Skeletal muscle tissue (tissue), 4 donors: ENCODE results near the gene ABLIM3. TPM values are rescaled to one million over a fixed set of nuclear protein-coding genes. Genes with fewer than 3 reads are reported as not detected.

ENCODE experiments used
- H3K27ac ChIP-seq: one replicate; pipeline ENCODE4 v1.7.0; 2013; ENCODE audit warnings: mild to moderate bottlenecking, low read depth, low read length, inconsistent platforms
- H3K27me3 ChIP-seq, 3 donors: one replicate each; pipeline ENCODE4 v1.7.0; 2013; ENCODE audit warnings: low read length in 3 of 3; ENCODE audit not compliant: control insufficient read depth in 3 of 3, insufficient read depth in 3 of 3
- H3K36me3 ChIP-seq, 3 donors: one replicate each; pipeline ENCODE4 v1.7.0; 2013; ENCODE audit warnings: low read length in 3 of 3; ENCODE audit not compliant: control insufficient read depth in 3 of 3, insufficient read depth in 3 of 3
- H3K4me1 ChIP-seq, 3 donors: one replicate each; pipeline ENCODE4 v1.7.0; 2013; ENCODE audit warnings: low read length in 3 of 3, mild to moderate bottlenecking in 3 of 3; ENCODE audit not compliant: control insufficient read depth in 3 of 3, insufficient read depth in 3 of 3
- H3K4me3 ChIP-seq, 3 donors: one replicate each; pipeline ENCODE4 v1.7.0; 2013; ENCODE audit warnings: low read length in 3 of 3
- H3K9ac ChIP-seq, 3 donors: one replicate each; pipeline ENCODE4 v1.7.0; 2013; ENCODE audit warnings: low read length in 3 of 3, mild to moderate bottlenecking in 3 of 3, moderate library complexity in 2 of 3, low read depth in 1 of 3
- H3K9me3 ChIP-seq, 3 donors: one replicate each; pipeline ENCODE4 v1.7.0; 2013; ENCODE audit warnings: low read length in 3 of 3; ENCODE audit not compliant: control insufficient read depth in 3 of 3
- total RNA-seq: library from RNA; depleted of rRNA; stranded (reverse); fragments of >200 nt; gene quantifications from one replicate; pipeline ENCODE4 v1.2.3, GENCODE V29; 2014
- donor health status: Osteomylitis.

ABLIM3 gene
- total RNA-seq, 1 donor from 2014 or later: 15.1 TPM

- Histone ChIP-seq H3K9me3 (no peaks in the 10 kb centered on the region), H3K27me3 (no peaks in the 10 kb centered on the region), H3K27ac (no peak overlapping the region), H3K9ac (no peak overlapping the region), H3K36me3 (no peaks in the 10 kb centered on the region), H3K4me1 (peaks cover 0 to 7% (median 4%) of the 10 kb centered on the region in 3 donors), H3K4me3 (no peak overlapping the region)
Observed at GRCh38 chr5:149117970-149118369, 23.3 kb upstream of the ABLIM3 start.

GRCh38 chr5:149118463-149118862, 22.8 kb upstream of the ABLIM3 start:
- no peaks in the 10 kb centered on the region for H3K27me3 ChIP-seq
- no peaks in the 10 kb centered on the region for H3K9me3 ChIP-seq
- H3K36me3 ChIP-seq: no peaks in the 10 kb centered on the region
- no peak overlapping the region for H3K27ac ChIP-seq
- H3K9ac ChIP-seq: no peak overlapping the region
- peaks cover 0 to 7% (median 4%) of the 10 kb centered on the region in 3 donors for H3K4me1 ChIP-seq
- no peak overlapping the region for H3K4me3 ChIP-seq

- Histone ChIP-seq H3K9ac (no peak overlapping the region), H3K27ac (no peak overlapping the region), H3K27me3 (no peaks in the 10 kb centered on the region), H3K36me3 (no peaks in the 10 kb centered on the region), H3K4me3 (no peak overlapping the region), H3K4me1 (no peaks in the 10 kb centered on the region), H3K9me3 (no peaks in the 10 kb centered on the region)
Observed at GRCh38 chr5:149121145-149121544, 20.1 kb upstream of the ABLIM3 start.

- no peaks in the 10 kb centered on the region for H3K4me1 ChIP-seq
- no peaks in the 10 kb centered on the region for H3K27me3 ChIP-seq
- no peaks in the 10 kb centered on the region for H3K36me3 ChIP-seq
- no peak overlapping the region for H3K27ac ChIP-seq
- H3K4me3 ChIP-seq: no peak overlapping the region
- H3K9ac ChIP-seq: no peak overlapping the region
- H3K9me3 ChIP-seq: no peaks in the 10 kb centered on the region
Observed at GRCh38 chr5:149123211-149123610, 18.1 kb upstream of the ABLIM3 start.

- no peaks in the 10 kb centered on the region for H3K36me3 ChIP-seq
- no peak overlapping the region for H3K9ac ChIP-seq
- H3K27me3 ChIP-seq: no peaks in the 10 kb centered on the region
- H3K4me3 ChIP-seq: no peak overlapping the region
- no peaks in the 10 kb centered on the region for H3K4me1 ChIP-seq
- no peaks in the 10 kb centered on the region for H3K9me3 ChIP-seq
- no peak overlapping the region for H3K27ac ChIP-seq
Observed at GRCh38 chr5:149125386-149125891, 15.9 kb upstream of the ABLIM3 start.

GRCh38 chr5:149126906-149127305, 14.4 kb upstream of the ABLIM3 start:
- Histone ChIP-seq H3K27me3 (no peaks in the 10 kb centered on the region), H3K36me3 (no peaks in the 10 kb centered on the region), H3K9ac (no peak overlapping the region), H3K4me1 (no peaks in the 10 kb centered on the region), H3K4me3 (no peak overlapping the region), H3K9me3 (no peaks in the 10 kb centered on the region), H3K27ac (no peak overlapping the region)

- Histone ChIP-seq H3K9me3 (no peaks in the 10 kb centered on the region), H3K4me1 (no peaks in the 10 kb centered on the region), H3K36me3 (no peaks in the 10 kb centered on the region), H3K27me3 (no peaks in the 10 kb centered on the region), H3K27ac (no peak overlapping the region), H3K9ac (no peak overlapping the region), H3K4me3 (no peak overlapping the region)
Observed at GRCh38 chr5:149127394-149127955, 13.8 kb upstream of the ABLIM3 start.

- H3K4me3 ChIP-seq: no peak overlapping the region
- no peaks in the 10 kb centered on the region for H3K27me3 ChIP-seq
- no peak overlapping the region for H3K9ac ChIP-seq
- no peaks in the 10 kb centered on the region for H3K4me1 ChIP-seq
- no peaks in the 10 kb centered on the region for H3K9me3 ChIP-seq
- H3K36me3 ChIP-seq: no peaks in the 10 kb centered on the region
- no peak overlapping the region for H3K27ac ChIP-seq
Observed at GRCh38 chr5:149128023-149128875, 13.0 kb upstream of the ABLIM3 start.

GRCh38 chr5:149129181-149129580, 12.1 kb upstream of the ABLIM3 start:
- H3K4me1 ChIP-seq: peaks cover 4 to 7% (median 6%) of the 10 kb centered on the region in 3 donors
- H3K4me3 ChIP-seq: no peak overlapping the region
- no peaks in the 10 kb centered on the region for H3K36me3 ChIP-seq
- no peaks in the 10 kb centered on the region for H3K9me3 ChIP-seq
- H3K9ac ChIP-seq: no peak overlapping the region
- H3K27me3 ChIP-seq: no peaks in the 10 kb centered on the region
- no peak overlapping the region for H3K27ac ChIP-seq
